ENCODE data around the gene FXYD5.

DNA sequence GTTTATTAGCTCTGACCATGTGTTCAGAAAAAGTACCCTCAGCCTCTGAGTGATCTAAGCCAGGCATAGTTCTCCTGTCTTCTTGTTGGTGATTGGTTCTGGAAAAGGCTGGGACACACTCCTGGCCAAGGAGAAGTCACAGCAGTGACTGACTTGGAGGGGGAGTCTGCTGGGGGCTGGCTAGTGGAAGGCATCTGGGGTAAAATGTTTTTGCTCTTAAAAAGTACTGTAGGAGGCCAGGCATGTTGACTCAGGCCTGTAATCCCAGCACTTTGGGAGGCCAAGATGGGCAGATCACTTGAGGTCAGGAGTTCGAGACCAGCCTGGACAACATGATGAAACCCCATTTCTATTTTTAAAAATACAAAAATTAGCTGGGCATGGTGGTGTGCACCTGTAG, 52.3 kb downstream of the FXYD5 start:
- TF ChIP-seq, protein P1, sequence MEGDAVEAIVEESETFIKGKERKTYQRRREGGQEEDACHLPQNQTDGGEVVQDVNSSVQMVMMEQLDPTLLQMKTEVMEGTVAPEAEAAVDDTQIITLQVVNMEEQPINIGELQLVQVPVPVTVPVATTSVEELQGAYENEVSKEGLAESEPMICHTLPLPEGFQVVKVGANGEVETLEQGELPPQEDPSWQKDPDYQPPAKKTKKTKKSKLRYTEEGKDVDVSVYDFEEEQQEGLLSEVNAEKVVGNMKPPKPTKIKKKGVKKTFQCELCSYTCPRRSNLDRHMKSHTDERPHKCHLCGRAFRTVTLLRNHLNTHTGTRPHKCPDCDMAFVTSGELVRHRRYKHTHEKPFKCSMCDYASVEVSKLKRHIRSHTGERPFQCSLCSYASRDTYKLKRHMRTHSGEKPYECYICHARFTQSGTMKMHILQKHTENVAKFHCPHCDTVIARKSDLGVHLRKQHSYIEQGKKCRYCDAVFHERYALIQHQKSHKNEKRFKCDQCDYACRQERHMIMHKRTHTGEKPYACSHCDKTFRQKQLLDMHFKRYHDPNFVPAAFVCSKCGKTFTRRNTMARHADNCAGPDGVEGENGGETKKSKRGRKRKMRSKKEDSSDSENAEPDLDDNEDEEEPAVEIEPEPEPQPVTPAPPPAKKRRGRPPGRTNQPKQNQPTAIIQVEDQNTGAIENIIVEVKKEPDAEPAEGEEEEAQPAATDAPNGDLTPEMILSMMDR (IDR thresholded peaks at IDR 0.05): no peak
- no peak for TF ChIP-seq EZH2 (IDR thresholded peaks at IDR 0.05; ENCODE audit: borderline replicate concordance, insufficient read depth, low read depth, low read length, poor library complexity, severe bottlenecking)

Measured in B cell (primary cell).